ENCODE results near the gene UQCC3. TPM values are rescaled to one million over a fixed set of nuclear protein-coding genes. Genes with fewer than 3 reads are reported as not detected.
"Not testable (repeated sequence)": the region's sequence is repeated elsewhere in the genome, so short reads cannot be mapped to it uniquely, and the experiment has no call there.

Gene UQCC3
- total RNA-seq, 4 donors from 2014 or later, result 11.1 to 23.9 (median 12.7) TPM

DNA sequence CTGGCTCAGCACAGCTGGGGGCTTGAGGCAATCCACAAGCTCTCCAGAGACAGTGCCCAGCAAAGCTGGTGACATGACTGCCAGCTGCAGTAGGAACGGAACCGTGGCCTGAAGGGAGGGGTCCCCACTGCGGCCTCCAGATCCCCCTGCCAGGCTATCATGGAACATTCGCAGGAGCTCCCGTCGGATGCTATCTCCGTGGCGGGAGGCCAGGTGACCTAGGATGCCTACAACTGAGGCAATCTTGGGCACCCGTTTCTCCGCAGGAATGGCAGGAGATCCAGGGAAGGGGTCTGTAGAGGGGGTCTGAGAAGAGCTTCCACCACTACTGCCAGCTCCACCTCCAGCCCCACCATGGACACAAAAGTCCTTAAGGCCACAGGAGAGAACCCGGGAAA lies 22.5 kb upstream of the UQCC3 start:
- Histone ChIP-seq H3K36me3 (peaks cover 0 to 28% (median 0%) of the 10 kb centered on the region in 3 donors), H3K9me3 (no peaks in the 10 kb centered on the region), H3K27me3 (no peaks in the 10 kb centered on the region), H3K4me1 (peaks cover 0 to 35% (median 13%) of the 10 kb centered on the region in 4 donors), H3K4me3 (no peak overlapping the region), H3K27ac (no peak overlapping the region)
- DNase-seq, result no peak
- no peak for TF ChIP-seq POLR2A (IDR thresholded peaks at IDR 0.05)
- TF ChIP-seq, protein P1, sequence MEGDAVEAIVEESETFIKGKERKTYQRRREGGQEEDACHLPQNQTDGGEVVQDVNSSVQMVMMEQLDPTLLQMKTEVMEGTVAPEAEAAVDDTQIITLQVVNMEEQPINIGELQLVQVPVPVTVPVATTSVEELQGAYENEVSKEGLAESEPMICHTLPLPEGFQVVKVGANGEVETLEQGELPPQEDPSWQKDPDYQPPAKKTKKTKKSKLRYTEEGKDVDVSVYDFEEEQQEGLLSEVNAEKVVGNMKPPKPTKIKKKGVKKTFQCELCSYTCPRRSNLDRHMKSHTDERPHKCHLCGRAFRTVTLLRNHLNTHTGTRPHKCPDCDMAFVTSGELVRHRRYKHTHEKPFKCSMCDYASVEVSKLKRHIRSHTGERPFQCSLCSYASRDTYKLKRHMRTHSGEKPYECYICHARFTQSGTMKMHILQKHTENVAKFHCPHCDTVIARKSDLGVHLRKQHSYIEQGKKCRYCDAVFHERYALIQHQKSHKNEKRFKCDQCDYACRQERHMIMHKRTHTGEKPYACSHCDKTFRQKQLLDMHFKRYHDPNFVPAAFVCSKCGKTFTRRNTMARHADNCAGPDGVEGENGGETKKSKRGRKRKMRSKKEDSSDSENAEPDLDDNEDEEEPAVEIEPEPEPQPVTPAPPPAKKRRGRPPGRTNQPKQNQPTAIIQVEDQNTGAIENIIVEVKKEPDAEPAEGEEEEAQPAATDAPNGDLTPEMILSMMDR (IDR thresholded peaks at IDR 0.05), result no peak

DNA sequence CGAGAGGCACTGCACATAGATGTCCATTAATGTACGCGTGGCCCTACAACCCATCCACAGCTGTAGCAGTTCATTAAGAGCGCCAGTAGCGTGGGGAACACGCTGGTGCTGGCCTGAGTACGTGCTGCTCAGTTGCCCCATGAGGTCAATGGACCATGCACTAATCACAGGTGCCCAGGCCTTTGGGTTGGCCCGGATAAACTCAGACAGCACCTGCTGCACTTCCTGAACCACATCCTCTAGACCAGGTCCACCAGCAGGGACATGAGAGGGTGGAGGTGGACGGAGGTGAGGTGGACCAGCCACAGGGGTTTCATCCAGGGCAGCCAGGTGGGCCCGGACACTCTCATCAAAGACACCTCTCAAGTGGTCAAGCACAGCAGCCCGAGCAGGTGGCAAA lies 22.0 kb upstream of the UQCC3 start:
- no peak for TF ChIP-seq POLR2A (IDR thresholded peaks at IDR 0.05)
- TF ChIP-seq, protein P1 (IDR thresholded peaks at IDR 0.05), result no peak
- H3K4me3 ChIP-seq, result no peak overlapping the region
- no peaks in the 10 kb centered on the region for H3K9me3 ChIP-seq
- H3K4me1 ChIP-seq, result peaks cover 0 to 33% (median 13%) of the 10 kb centered on the region in 4 donors
- H3K36me3 ChIP-seq, result peaks cover 0 to 23% (median 0%) of the 10 kb centered on the region in 3 donors
- no peaks in the 10 kb centered on the region for H3K27me3 ChIP-seq
- no peak for DNase-seq
- H3K27ac ChIP-seq, result no peak overlapping the region

DNA sequence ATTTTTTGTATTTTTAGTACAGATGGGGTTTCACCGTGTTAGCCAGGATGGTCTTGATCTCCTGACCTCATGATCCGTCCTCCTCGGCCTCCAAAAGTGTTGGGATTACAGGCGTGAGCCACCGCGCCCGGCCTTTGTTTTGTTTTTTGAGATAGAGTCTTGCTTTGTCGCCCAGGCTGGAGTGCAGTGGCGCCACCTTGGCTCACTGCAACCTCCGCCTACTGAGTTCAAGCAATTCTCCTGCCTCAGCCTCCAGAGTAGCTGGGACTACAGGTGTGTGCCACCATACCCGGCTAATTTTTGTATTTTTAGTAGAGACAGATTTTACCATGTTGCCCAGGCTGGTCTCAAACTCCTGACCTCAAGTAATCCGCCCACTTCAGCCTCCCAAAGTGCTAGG lies 21.2 kb upstream of the UQCC3 start:
- not testable (repeated sequence) for H3K9me3 ChIP-seq, H3K27ac ChIP-seq, H3K27me3 ChIP-seq, H3K4me3 ChIP-seq, DNase-seq
- Histone ChIP-seq H3K36me3 (peaks cover 0 to 22% (median 0%) of the 10 kb centered on the region in 3 donors), H3K4me1 (peaks cover 0 to 25% (median 12%) of the 10 kb centered on the region in 4 donors)

DNA sequence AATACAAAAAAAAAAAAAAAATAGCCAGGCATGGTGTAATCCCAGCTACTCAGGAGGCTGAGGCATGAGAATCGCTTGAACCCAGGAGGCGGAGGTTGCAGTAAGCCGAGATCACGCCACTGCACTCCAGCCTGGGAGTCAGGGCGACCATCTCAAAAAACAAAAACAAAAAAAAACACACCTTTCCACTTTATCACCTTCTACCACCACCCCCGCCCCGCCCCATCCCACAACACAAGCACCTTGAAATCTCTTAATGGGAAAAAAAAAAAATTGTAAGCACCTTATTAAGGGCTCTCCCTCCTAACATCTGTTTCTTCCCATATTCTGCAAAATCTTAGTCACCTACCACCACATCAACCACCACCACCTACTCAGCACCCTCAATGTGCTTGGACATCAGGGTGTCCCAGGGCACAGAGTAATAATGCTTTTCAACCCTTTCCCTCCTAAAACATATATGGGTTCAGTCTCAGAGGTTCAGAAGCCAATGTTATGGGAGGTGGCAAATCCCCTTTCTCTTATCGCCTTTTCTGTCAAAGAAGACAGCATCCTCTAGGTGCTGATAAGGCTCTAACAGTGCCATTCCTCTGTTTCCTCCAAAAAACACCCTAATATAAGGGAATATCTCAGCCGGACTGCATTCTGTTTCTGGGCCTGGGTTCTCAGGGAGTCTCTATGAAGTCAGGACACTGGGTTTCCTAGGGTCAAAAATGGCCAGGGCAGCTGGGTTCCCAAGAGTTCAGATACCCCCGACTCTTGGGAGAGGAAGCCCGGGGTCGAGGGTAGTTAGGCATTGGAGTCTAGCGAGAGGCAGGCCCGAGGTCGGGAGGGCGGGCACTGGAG lies 19.1 kb upstream of the UQCC3 start:
- Histone ChIP-seq H3K36me3 (peaks cover 0 to 22% (median 0%) of the 10 kb centered on the region in 3 donors), H3K27me3 (no peaks in the 10 kb centered on the region), H3K9me3 (no peaks in the 10 kb centered on the region), H3K4me1 (peaks cover 0 to 14% (median 7%) of the 10 kb centered on the region in 4 donors), H3K4me3 (peak overlapping the region; percentile 76 to 95 (median 84)), H3K27ac (peak overlapping the region; percentile 88 to 95 (median 92))
- no peak for TF ChIP-seq POLR2A (IDR thresholded peaks at IDR 0.05)
- TF ChIP-seq, protein P1 (IDR thresholded peaks at IDR 0.05), result no peak
- DNase-seq, result no peak

DNA sequence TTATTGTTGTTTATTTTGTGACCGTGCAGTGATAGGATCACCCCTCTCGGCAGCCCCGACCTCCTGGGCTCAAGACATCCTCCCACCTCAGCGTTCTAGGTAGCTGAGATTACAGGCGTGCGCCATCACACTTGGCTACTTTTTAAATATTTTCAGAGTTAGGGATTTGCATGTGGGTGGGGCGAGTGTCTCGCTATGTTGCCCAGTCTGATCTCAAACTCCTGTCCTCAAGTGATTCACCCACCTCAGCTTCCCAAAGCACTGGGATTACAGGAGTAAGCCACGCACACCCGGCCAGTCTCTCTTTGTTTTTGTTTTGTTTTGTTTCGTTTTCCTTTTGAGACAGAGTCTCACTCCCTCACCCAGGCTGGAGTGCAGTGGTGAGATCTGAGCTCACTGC lies 17.2 kb upstream of the UQCC3 start:
- TF ChIP-seq, protein P1 (IDR thresholded peaks at IDR 0.05), result no peak
- no peak for TF ChIP-seq POLR2A (IDR thresholded peaks at IDR 0.05)
- no peak for DNase-seq
- peaks cover 0 to 13% (median 7%) of the 10 kb centered on the region in 4 donors for H3K4me1 ChIP-seq
- no peak overlapping the region for H3K4me3 ChIP-seq
- no peak overlapping the region for H3K27ac ChIP-seq
- no peaks in the 10 kb centered on the region for H3K9me3 ChIP-seq
- H3K27me3 ChIP-seq, result no peaks in the 10 kb centered on the region
- H3K36me3 ChIP-seq, result peaks cover 0 to 6% (median 0%) of the 10 kb centered on the region in 3 donors

DNA sequence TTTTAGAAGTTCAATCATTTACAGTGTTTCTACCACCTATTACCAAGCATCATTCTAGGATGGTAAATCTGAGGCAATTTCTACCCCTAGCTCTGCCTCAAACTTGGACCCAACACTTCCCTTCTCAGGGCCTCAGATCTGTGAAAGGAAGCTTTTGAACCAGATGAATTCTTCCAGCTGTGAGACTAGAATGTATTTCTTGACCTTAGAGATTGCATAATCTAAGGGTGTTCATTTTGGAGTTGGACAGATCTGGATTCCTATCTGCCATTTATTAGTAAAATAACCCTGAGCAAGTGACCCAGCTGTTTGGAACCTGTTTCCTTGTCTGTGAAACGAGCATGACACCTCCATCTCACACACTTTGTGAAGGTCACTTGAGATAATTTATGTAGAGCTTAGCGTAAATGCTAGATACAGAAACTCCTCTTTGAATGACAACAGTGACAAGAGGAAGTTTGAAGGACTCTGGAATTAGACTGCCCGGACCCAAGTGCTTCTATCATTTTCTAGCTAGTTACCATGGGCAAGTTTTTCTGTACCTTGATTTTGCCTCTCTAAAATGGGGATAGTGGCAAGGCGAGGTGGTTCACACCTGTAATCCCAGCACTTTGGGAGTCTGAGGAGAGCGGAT lies 14.6 kb upstream of the UQCC3 start:
- DNase-seq, result no peak
- TF ChIP-seq POLR2A (IDR thresholded peaks at IDR 0.05), result no peak
- TF ChIP-seq, protein P1 (IDR thresholded peaks at IDR 0.05), result no peak
- no peaks in the 10 kb centered on the region for H3K36me3 ChIP-seq
- no peak overlapping the region for H3K27ac ChIP-seq
- no peaks in the 10 kb centered on the region for H3K9me3 ChIP-seq
- H3K4me3 ChIP-seq, result no peak overlapping the region
- H3K27me3 ChIP-seq, result no peaks in the 10 kb centered on the region
- H3K4me1 ChIP-seq, result peaks cover 0 to 7% (median 3%) of the 10 kb centered on the region in 4 donors

Data from Peyer's patch (tissue), 4 donors.